Measurements from ENCODE around the gene FAM187B. TPM values are rescaled to one million over a fixed set of nuclear protein-coding genes. Genes with fewer than 3 reads are reported as not detected.

FAM187B gene
- total RNA-seq, 6 experiments from 2014 or later = not detected

DNA sequence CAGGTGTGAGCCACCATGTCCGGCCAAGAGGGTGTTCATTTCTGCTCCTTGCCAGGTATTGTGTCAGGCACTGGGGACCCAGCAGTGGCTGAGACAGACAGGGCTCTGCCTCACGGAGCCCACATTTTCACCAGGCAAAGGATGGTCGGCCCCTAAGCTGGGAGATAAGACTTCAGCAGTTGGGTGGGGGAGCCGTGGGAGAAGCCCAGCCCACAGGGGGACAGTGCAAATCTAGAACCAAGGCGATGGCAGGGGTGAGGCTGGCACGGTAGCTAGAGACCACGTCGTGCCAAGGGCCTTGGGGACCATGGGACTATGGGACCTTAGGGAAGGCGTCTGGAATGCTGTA lies 28.5 kb upstream of the FAM187B start:
- ATAC-seq (no peak), DNase-seq (no peak)
- intact Hi-C loops (cut with DNase I) = no loop called here
- H3K4me1 ChIP-seq = peaks cover 0 to 20% (median 6%) of the 10 kb centered on the region in 4 donors
- no peak for TF ChIP-seq POLR2A (IDR thresholded peaks at IDR 0.05)
- TF ChIP-seq, protein P1, sequence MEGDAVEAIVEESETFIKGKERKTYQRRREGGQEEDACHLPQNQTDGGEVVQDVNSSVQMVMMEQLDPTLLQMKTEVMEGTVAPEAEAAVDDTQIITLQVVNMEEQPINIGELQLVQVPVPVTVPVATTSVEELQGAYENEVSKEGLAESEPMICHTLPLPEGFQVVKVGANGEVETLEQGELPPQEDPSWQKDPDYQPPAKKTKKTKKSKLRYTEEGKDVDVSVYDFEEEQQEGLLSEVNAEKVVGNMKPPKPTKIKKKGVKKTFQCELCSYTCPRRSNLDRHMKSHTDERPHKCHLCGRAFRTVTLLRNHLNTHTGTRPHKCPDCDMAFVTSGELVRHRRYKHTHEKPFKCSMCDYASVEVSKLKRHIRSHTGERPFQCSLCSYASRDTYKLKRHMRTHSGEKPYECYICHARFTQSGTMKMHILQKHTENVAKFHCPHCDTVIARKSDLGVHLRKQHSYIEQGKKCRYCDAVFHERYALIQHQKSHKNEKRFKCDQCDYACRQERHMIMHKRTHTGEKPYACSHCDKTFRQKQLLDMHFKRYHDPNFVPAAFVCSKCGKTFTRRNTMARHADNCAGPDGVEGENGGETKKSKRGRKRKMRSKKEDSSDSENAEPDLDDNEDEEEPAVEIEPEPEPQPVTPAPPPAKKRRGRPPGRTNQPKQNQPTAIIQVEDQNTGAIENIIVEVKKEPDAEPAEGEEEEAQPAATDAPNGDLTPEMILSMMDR (IDR thresholded peaks at IDR 0.05) = no peak
- WGBS (ENCODE audit: insufficient coverage, low coverage, low lambda C conversion rate, missing lambda C conversion rate) = 90% methylated on average over 5 of the region's 9 CpGs
- H3K9me3 ChIP-seq = no peaks in the 10 kb centered on the region
- no peaks in the 10 kb centered on the region for H3K27me3 ChIP-seq
- H3K36me3 ChIP-seq = peaks cover 0 to 15% (median 4%) of the 10 kb centered on the region in 4 donors
- no peak overlapping the region for H3K4me3 ChIP-seq
- H3K27ac ChIP-seq = no peak overlapping the region

DNA sequence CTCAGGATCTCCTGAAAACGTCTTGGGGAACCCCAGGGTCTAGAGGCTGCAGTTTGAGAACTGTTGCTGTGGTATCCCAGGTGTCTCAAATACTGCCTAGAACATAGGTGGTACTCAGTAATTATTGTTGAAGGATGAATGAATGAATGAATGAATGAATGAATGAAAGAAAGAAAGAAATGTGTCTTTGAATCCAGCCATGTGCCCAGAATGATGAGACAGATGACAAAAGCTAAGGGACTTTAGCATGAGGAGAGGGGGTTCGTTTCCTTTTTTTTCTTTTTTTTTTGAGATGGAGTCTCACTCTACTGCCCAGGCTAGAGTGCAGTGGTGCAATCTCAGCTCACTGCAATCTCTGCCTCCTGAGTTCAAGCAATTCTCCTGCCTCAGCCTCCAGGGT lies 28.0 kb upstream of the FAM187B start:
- H3K27ac ChIP-seq = no peak overlapping the region

DNA sequence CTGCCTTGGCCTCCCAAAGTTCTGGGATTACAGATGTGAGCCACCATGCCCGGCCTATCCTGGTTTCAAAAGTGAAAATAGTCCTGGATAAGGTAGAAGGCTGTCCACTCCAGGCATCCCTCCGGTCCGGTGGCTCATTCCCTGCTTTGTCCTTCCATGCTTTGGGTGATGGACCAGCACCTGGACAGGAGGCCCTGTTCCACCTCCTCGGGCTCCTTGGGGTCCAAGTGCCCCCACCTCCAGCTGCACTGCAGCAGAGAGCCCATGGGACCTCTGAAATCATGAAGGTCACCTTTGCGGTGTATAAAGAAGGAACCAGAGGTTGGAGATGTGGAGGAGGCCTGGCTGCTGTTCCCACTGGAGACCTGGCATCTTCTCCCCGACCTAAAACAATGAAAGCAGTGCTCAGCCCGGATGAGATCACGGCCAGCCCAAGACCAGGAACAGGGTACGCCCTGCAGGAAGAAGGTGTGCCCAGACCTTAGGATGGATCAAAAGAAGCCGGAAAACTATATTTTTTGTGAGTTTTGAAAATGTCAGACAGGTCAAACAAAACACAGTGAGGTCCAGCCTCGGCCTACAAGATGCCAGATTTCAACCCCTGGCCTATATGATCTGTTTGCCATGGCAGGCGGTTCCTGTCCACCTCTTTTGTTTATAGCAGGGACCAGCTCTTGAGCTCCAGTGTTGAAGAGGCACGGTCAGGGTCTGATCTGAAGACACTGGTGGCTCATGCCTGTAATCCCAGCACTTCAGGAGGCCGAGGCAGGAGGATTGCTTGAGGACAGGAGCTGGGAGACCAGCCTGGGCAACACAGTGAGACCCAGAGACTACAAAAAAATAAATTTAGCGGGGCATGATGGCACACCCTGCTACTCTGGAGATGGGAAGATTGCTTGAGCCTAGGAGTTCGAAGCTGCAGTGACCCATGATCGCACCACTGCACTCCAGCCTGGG lies 26.1 kb upstream of the FAM187B start:
- H3K4me1 ChIP-seq = peaks cover 0 to 15% (median 6%) of the 10 kb centered on the region in 4 donors
- intact Hi-C loops (cut with DNase I) = no loop called here
- H3K36me3 ChIP-seq = peaks cover 0 to 21% (median 5%) of the 10 kb centered on the region in 4 donors
- no peak overlapping the region for H3K27ac ChIP-seq
- WGBS (ENCODE audit: insufficient coverage, low coverage, low lambda C conversion rate, missing lambda C conversion rate) = 77% methylated on average over 11 of the region's 17 CpGs
- DNase-seq (no peak), ATAC-seq (no peak)
- H3K9me3 ChIP-seq = no peaks in the 10 kb centered on the region
- H3K27me3 ChIP-seq = no peaks in the 10 kb centered on the region
- TF ChIP-seq, protein P1 (IDR thresholded peaks at IDR 0.05) = no peak
- TF ChIP-seq POLR2A (IDR thresholded peaks at IDR 0.05) = no peak
- no peak overlapping the region for H3K4me3 ChIP-seq

More for the DNA sequence above, 28.0 kb upstream of the FAM187B start:
- no peak for TF ChIP-seq POLR2A (IDR thresholded peaks at IDR 0.05)
- TF ChIP-seq, protein P1 (IDR thresholded peaks at IDR 0.05) = no peak
- peaks cover 0 to 20% (median 6%) of the 10 kb centered on the region in 4 donors for H3K4me1 ChIP-seq
- peaks cover 0 to 16% (median 4%) of the 10 kb centered on the region in 4 donors for H3K36me3 ChIP-seq
- no peaks in the 10 kb centered on the region for H3K27me3 ChIP-seq
- DNase-seq (no peak), ATAC-seq (no peak)
- no peaks in the 10 kb centered on the region for H3K9me3 ChIP-seq
- 62% methylated on average over 2 of the region's 2 CpGs for WGBS (ENCODE audit: insufficient coverage, low coverage, low lambda C conversion rate, missing lambda C conversion rate)
- no peak overlapping the region for H3K4me3 ChIP-seq
- intact Hi-C loops (cut with DNase I) = no loop called here

DNA sequence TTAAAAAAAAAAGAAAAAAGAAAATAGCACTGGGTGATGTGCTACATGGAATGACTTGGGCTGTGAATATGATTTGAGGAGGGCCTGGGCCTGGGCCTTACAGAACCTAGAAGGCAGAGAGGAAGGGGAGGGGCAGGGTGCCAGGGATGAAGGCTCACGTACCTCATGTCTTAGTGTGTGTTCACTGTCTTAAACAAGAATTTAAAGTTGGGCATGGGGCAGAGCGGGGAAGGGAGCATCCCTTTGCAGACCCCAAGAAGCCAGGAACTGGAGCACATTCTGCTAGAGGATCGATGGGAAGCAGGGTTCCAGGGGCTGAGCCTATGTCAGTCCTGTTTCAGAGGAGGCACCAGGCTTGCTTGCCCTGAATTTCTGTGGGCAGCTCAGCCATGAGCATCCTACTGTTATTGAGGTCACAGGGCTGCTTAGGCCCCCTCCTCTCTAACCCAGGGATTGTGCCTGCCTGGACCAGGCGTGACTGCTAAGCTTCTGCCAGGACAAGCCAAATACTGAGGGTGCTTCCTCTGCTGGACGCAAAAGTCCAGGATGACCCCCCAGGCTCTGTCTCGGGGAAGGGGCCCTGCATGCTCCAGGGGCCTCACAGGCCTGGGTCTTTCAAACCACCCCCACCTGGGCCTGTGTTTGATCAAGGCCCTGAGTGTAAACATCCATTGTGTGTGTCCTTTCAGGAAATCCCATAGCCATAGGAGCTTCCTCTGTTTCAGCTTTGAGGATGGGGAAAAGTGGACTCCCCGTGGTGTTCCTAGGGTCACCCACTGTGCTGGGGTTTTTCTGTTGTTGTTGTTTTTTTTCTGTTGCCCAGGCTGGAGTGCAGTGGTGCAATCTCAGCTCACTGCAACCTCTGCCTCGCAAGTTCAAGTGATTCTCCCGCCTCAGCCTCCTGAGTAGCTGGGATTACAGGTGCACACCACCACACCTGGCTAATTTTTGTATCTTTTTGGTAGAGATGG lies 25.1 kb upstream of the FAM187B start:
- Histone ChIP-seq H3K27me3 (no peaks in the 10 kb centered on the region), H3K4me1 (peaks cover 0 to 6% (median 2%) of the 10 kb centered on the region in 4 donors), H3K9me3 (no peaks in the 10 kb centered on the region), H3K4me3 (no peak overlapping the region), H3K36me3 (peaks cover 0 to 21% (median 5%) of the 10 kb centered on the region in 4 donors), H3K27ac (no peak overlapping the region)
- 42% methylated on average over 2 of the region's 9 CpGs for WGBS (ENCODE audit: insufficient coverage, low coverage, low lambda C conversion rate, missing lambda C conversion rate)
- ATAC-seq (no peak), DNase-seq (peak in 1 of 3 donors; percentile 39)
- intact Hi-C loops (cut with DNase I) = no loop called here
- no peak for TF ChIP-seq POLR2A (IDR thresholded peaks at IDR 0.05)
- TF ChIP-seq, protein P1 (IDR thresholded peaks at IDR 0.05) = no peak

Data from right lobe of liver (tissue), 6 donors.